GM19238 (cell line): Measurements from ENCODE around the gene GNAL.
"Not testable (repeated sequence)": the region's sequence is repeated elsewhere in the genome, so short reads cannot be mapped to it uniquely, and the experiment has no call there.

ENCODE experiments used
- DNase-seq: peaks from one replicate; pipeline ENCODE4 v3.0.0; 2011; ENCODE audit warnings: low spot score; ENCODE audit not compliant: insufficient read length

The GNAL gene

DNA sequence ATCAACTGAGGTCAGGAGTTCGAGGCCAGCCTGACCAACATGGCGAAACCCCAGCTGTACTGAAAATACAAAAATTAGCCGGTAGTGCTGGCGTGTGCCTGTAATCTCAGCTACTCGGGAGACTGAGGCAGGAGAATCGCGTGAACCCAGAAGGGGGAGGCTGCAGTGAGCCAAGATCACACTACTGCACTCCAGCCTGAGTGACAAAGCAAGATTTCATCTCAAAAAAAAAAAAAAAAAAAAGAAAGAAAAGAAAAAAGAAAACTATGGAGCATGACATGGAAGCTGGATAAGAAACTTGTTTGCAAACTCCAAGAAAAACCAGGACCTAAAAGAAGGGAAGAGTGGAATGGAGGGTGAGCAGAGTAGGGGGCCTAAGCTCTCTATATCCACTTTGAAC, 160.2 kb downstream of the GNAL start:
- no peak for DNase-seq

DNA sequence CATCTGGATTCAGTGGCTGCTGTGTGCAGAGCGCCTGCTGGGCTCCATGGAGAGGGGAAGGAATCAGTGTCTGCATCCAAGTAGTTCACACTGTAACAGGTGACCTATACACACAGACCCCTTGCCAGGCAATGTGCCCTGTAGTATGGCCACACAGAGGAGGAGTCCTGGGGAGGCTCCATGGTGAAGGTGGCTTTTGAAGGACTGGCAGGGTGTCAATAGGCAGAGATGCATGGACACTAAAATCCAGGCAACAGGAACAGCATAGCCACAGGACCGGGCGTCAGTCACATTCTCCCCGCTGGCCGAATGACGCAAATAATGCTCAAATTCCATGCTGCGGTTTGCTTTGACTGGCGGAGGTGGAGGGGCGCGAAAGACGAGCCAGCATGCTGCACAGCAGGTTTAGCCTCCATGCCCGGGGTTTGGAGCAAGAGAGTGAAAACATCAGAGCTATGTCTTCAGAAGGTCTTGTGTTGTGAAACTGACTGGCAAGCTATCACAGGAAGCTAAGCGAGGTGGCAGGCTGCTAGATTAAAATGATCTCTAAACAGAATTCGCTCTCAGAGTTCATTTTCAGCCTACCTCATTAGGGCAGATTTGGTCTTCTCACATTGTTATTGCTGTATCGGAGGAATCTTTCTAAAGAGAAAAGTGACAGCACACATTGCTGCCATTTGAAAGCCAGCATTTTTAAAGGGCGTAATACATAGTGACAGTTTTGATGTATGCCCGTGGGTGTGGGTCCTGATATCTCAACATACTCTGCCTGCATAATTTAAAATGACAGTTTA, 161.0 kb downstream of the GNAL start:
- no peak for DNase-seq

DNA sequence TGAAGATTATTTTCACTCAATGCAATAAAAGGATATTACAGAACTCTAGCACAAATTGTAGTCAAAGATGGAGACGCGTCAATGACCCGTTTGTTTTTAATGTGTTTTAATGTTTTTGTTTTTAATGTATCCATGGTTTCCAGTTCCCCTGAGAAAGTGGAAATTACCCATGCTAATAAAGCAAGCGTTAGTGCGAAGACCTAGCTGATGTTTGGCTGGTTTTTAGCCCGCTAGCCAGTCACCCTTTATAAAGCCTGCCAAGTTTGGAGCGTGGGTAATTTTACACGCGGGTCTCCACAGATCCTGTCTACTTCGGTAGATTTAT, 161.7 kb downstream of the GNAL start:
- DNase-seq: no peak

DNA sequence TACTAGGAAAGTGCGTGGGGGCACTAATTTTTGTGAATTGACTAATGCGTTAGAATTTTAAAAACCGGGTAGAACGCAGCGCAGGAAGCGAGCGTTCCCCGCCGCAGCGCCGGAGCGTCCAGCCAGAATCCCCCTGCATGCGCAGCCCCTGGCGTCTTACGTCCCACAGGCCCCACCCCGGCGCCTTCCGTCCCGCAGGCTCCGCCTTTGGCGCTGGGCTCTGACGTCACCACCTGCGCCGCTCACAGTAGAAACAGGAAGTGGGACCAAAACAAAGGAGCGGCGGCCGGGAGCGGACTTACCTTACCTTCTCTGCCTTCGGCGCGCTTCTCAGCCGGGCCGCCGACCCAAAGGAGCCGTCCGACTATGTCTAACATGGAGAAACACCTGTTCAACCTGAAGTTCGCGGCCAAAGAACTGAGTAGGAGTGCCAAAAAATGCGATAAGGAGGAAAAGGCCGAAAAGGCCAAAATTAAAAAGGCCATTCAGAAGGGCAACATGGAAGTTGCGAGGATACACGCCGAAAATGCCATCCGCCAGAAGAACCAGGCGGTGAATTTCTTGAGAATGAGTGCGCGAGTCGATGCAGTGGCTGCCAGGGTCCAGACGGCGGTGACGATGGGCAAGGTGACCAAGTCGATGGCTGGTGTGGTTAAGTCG, 162.2 kb downstream of the GNAL start, which contains the start of gene CHMP1B:
CHMP1B (plus strand) TSS at position 268 of the 660 bp plus-strand sequence; CDS start at position 367, 99 bp downstream.
- DNase-seq: peak; percentile 93

DNA sequence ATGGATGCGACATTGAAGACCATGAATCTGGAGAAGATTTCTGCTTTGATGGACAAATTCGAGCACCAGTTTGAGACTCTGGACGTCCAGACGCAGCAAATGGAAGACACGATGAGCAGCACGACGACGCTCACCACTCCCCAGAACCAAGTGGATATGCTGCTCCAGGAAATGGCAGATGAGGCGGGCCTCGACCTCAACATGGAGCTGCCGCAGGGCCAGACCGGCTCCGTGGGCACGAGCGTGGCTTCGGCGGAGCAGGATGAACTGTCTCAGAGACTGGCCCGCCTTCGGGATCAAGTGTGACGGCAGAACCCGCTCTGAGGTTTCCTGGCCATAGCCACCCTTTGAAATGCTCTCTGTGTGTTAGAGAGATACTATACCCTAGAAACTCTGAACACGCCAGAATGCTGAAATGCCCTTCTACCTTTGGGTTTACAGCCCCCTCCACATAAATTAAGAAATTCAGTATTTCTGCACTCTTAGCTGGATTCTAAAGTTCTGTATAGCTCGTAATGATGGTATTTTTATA, 162.8 kb downstream of the GNAL start:
- DNase-seq: no peak

DNA sequence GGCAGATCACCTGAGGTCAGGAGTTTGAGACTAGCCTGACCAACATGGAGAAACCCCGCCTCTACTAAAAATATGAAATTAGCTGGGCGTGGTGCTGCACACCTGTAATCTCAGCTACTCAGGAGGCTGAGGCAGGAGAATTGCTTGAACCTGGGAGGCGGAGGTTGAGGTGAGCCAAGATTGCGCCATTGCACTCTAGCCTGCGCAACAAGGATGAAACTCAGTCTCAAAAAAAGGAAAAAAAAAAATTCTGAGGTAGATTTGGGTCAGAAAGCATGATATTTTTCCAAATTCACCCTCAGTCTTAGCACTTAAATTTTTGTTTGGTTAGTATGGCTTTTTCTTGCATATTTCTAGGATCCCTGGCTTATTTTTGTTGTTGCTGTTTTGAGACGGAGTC, 165.5 kb downstream of the GNAL start:
- DNase-seq: not testable (repeated sequence)

DNA sequence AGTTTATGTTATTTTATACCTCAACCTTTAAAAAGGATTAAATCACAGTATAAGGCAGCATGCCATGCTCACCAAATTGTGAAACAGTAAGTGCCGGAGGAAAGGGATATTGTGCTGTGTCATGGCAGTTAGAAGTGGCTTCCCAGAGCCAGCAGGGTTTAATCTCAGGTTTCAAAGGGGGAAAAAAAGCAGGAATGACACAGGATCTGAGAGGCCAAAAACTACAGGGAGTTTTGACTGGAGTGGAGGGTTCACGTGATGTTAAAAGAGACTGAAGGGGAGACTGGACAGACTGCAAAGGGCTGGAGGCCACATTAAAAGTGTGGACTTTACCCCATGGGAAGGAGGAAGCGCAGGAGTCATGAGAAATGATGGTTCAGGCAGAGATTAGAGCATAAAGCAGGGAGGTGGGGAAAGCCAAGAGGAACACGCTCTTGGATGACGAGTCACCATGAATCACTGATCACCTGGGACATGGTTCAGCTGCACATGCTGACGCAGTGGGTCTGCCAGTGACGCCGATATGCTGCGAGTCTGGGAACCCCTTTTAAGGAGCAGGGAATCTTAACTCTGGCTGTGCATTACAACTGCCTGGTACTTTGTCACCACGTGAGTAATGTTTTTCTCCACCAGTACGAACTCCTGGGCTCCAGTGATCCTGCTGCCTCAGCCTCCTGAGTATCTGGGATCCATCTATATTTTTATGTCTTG, 168.3 kb downstream of the GNAL start:
- DNase-seq: no peak

DNA sequence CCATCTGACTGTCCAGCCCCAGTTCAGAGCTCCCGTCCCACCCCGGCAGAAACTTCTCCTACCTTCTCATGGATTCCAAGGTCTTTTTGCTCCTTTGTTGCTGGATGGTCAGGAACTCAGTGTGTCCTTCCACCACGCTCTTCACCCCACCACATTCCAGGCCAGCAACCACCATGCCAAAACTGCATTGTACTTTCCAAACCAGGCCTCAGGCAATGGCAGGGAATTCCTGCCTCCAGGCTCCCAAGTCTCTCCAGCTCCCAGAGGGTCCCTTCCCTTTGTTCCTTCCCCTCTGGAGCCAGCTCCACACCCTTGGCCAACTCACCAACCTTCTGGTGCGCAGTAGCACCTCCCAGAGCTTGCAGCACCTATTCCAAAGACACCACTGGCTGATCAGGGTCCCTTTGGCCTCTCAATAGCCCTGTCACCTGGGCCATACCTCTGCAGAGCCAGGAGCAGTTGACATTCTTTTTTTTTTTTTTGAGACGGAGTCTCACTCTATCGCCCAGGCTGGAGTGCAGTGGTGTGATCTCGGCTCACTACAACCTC, 170.3 kb downstream of the GNAL start:
- DNase-seq: no peak

DNA sequence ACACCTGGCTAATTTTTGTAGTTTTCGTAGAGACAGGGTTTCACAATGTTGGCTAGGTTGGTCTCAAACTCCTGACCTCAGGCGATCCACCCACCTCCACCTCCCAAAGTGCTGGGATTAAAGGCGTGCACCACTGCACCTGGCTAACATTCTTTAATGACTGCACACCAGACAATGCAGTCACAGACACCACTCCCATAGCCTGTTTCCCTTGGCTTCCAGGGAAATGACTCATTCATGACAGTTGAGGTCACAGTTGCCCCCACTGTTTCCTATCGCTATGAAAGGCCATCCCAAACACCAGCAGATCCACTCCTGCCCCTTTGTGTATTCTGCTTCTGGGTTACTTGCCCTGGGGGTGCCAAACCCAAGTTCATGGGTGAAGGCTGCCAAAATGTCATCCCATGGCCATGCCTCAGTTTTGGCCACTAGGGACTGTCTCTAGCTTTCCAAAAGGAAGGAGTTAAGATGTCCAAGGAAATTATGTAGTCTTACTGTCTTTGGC, 170.9 kb downstream of the GNAL start:
- no peak for DNase-seq

DNA sequence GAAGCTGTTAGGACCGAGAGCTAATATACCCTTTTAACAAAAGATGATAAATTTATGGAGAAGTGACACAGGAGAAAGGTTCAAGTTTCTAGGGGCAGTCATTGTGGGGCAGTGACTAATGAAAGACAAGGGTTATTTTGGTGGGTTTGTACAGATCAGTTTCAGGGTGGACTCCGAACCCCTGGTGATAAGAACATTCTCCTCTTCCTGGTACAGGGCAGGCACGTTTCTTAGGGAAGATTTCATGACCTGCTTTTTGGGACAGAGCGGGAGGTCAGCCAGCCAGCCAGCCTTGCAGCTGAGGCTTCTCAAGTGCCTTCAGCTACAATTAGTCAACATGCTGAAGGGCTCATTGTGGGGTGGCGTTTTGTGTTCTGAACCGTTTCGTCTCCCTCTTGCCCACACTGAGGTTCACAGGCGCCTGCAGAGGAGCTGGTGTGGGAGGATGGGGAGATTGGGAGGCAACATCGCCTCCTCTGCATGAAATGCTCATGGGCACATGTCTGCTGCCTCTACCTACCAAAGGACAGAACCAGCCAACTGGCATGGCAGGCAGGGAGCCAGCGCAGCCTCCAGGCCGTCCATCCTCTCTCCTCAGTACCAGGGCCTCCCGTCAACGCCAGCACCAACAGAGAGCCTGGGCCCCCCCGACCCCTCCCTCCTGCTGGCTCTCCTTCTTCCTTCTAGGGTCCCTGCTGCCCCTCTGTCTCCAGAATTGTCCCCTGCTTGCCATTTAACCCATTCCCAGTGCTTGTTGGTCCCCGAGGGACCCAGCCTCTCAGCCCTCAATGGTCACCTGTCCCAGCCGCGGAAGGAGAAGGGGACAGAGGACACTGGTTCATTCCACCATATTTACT, 171.8 kb downstream of the GNAL start:
- no peak for DNase-seq

DNA sequence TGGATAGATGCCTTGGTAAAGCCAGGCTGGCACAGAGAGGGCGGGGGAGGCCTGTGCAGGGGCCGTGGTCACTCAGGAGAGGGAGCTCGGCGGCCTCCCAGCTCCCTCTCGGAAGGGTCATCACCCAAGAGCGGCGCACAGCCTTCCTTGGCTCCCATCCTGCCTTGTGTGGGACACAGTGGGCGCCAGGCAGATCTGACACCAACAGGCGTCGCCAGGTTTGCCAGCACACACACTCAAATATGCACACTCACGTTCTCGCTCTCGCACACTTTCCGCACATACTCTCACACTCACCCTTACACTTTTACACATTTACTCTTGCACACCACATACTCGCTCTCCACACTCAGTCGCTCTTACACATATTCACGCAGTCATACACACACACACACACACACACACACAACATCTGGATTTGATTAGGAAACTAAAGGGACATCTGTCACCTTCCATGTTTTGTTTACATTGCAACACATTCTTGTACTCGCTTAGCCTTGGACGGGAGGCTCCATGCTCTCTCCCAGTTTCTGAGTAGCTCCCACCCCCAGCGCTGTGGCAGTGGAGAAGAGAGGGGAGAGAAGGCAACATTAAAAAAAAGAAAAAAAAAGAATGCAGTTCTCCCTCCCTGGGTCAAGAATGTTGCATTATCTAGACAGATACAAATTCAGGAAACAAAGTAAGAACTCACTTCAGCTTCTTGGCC, 172.7 kb downstream of the GNAL start:
- DNase-seq: no peak

DNA sequence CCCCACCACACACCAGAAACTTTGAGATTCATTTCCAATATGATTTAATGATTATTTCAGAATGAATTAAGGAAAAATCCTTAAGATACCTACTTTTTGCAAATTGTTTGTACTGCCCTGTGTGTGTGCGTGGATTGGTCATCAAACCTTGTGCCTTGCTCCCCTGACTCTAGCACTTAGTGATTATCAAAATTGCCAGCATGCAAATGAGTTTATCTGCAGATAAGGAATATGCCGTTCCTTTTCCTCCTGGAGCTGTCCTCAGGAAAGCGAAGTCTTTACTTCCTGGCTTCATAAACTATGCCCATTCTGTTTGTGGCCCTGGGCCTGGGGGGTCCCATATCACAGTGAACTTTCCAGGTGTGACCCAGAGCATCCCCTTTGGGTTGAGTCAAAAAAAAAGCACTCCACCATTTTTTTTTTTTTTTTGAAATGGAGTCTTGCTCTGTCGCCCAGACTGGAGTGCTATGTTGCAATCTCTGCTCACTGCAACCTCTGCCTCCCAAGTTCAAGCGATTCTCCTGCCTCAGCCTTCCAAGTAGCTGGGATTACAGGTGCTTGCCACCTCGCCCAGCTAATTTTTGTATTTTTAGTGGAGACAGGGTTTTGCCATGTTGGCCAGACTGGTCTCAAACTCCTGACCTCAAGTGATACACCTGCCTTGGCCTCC, 173.5 kb downstream of the GNAL start:
- DNase-seq: no peak

DNA sequence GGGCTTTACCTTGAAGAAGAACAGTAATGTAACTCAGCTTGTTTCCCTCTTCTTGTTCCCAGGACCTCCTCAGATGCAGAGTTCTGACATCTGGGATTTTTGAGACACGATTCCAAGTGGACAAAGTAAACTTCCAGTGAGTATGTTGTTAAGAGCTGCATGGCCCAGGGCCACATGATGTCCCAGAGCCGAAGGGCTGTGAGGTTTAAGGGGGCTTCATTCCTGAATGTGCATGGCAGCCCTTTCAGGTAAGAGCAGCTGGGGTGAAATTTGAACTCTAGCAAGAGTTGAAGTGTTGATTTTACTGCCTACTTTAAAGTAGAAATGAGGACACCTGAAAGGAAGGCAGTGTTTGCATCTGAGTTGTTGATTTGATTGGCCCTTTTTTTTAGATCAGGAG, 175.4 kb downstream of the GNAL start:
- DNase-seq: no peak

DNA sequence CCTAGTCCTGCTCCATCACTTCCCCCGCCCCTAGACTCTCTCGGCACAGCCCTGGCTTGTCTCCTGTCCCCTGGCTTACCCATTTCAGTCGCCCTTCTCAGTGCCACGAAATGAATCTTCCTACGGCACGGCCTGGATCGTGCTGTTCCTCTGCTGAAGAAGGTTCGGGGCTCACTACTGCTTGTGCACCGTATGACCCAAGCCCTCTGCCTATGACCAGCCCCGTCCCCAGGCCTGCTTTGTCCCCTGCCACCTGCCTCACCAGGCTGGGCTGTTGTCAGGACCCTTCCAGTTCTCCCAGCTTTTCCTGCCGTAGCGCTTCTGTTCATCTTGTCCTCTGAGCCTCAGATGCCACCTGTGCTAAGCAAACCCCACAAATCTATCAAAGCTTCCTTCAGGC, 176.0 kb downstream of the GNAL start:
- no peak for DNase-seq

DNA sequence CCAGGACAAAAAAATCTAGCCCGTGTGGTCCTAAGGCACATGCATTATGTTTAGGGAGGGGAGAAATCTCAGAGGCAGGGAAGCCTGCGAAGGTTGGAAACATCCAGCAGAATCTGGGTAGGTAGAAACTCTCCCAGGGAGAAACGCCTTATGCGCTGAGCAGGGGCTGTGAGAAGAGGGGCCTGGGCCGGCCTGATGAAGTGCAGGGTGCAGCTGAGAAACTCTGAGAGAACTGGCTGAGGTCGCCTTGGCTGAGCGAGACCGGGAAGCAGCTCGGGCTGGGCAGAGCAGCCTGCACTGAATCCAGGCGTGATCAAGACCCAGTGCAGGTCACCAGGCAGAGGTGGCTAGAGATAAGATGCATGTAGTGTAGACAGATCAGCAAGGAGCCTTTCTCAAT, 177.3 kb downstream of the GNAL start:
- no peak for DNase-seq

DNA sequence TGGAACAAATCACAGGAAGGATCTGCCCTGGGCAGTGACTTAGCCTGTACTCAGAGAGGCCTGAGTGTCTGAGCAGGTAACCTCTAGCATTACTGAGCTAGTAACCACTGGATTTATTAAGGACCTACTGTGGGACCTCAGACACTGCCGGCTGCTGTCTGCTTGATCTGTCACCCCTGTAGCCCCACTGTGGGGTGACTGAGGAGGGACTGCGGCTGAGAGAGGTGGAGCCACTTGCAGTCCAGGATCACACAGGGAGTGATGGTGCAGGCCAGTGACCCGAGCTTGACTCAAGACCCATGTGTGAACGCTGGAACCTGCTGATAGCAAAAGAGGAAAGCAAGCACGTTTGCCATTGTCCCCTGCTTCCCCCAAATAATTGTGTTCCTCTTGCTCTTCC, 177.7 kb downstream of the GNAL start:
- DNase-seq: no peak

DNA sequence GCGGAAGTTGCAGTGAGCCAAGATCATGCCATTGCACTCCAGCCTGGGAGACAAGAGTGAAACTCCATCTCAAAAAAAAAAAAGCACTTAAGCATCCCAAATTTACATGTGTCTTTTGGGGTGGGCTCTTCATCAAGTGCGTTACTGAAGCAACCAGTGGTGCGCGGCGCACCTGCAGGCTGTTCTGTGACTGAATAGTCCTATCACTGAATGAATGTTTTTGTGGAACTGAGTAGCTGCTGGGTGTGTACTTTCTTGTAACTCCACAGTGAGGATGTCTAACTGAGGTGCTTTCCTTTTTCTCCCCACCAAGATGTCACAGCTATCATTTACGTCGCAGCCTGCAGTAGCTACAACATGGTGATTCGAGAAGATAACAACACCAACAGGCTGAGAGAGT, 179.2 kb downstream of the GNAL start:
- no peak for DNase-seq

DNA sequence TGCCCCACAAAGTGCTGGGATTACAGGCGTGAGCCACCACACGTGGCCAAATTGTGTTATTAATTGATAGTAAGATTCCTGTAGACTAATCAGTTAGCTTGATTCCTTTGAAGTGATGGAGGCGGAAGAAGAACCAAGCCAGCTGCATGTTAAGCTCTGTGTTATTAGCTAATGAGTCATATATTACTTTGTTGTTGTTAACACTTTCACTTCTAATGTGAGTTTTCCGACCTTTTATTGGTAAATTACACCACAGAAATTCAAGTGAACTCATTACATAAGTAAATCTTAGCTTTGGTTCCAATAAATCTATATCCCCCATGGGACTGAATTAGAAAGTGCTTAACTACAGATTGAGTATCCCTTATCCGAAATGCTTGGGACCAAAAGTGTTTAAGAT, 182.4 kb downstream of the GNAL start:
- DNase-seq: no peak

DNA sequence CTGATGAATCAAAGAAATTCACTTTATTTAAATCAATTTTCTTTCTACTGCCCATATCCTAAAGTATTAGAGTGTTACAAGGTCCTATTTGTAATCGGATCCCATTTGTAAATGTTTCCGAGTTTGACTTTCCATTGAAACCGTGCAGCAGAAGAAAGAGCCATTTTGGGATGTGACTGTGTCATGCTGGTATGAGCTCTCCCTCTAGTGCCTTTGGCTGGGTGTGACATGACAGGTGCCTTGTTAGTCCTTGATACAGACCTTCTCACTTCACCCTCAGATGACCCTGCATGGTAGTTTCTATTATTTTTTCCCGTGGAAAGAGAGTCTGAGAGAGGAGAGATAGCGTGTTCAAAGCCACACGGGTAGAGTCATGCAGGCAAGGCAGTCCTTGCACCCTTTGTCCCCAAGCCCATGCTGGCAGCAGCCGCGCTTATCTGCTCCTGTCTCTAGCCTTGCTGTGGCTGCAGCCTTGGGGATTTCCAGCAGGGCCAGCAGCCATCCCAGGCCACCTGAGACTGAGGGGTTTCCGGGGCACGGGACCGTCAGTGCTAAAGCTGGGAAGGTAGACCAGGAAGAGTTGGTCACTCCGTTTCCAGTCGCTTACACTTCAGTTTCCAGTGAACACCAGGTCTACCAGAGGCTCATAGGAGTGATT, 183.5 kb downstream of the GNAL start:
- DNase-seq: no peak
